HG02759 (cell line): ENCODE measurements around the gene ZEB1.
"Not testable (repeated sequence)": the region's sequence is repeated elsewhere in the genome, so short reads cannot be mapped to it uniquely, and the experiment has no call there.

ENCODE experiments used
- ATAC-seq: cut with Tn5 transposase; IDR thresholded peaks from one replicate; pipeline ENCODE4 v1.9.1; 2021; ENCODE audit warnings: mild to moderate bottlenecking, moderate library complexity; ENCODE audit not compliant: unreplicated experiment

ZEB1 gene

GRCh38 chr10:31484431-31485135 is 165.6 kb downstream of the ZEB1 start:
- no peak for ATAC-seq

GRCh38 chr10:31490858-31491504 is 172.0 kb downstream of the ZEB1 start:
- ATAC-seq, result no peak

- ATAC-seq, result no peak
These were observed 188.4 kb downstream of the ZEB1 start for GRCh38 chr10:31507427-31507826.

GRCh38 chr10:31508234-31508633 is 189.2 kb downstream of the ZEB1 start:
- ATAC-seq, result no peak

GRCh38 chr10:31508882-31509281 is 189.9 kb downstream of the ZEB1 start:
- ATAC-seq, result no peak

GRCh38 chr10:31509989-31510388 is 191.0 kb downstream of the ZEB1 start:
- ATAC-seq, result no peak

GRCh38 chr10:31515116-31515515 is 196.1 kb downstream of the ZEB1 start:
- ATAC-seq, result no peak

- no peak for ATAC-seq
These were observed 196.9 kb downstream of the ZEB1 start for GRCh38 chr10:31515819-31516402.

GRCh38 chr10:31520986-31521831 is 202.2 kb downstream of the ZEB1 start:
- ATAC-seq, result no peak

GRCh38 chr10:31522820-31523219 is 203.8 kb downstream of the ZEB1 start:
- no peak for ATAC-seq

- no peak for ATAC-seq
These were observed 205.4 kb downstream of the ZEB1 start for GRCh38 chr10:31524460-31524859.

GRCh38 chr10:31526178-31526577 is 207.2 kb downstream of the ZEB1 start:
- no peak for ATAC-seq

- ATAC-seq, result no peak
These were observed 207.7 kb downstream of the ZEB1 start for GRCh38 chr10:31526681-31527080.

GRCh38 chr10:31528831-31529230 is 209.8 kb downstream of the ZEB1 start:
- ATAC-seq, result no peak

- ATAC-seq, result no peak
These were observed 217.3 kb downstream of the ZEB1 start for GRCh38 chr10:31536302-31536701.

GRCh38 chr10:31549896-31550295 is 230.9 kb downstream of the ZEB1 start:
- ATAC-seq, result no peak

GRCh38 chr10:31554556-31554955 is 235.5 kb downstream of the ZEB1 start:
- ATAC-seq, result no peak

- no peak for ATAC-seq
These were observed 238.8 kb downstream of the ZEB1 start for GRCh38 chr10:31557854-31558253.

GRCh38 chr10:31568252-31568861 is 249.3 kb downstream of the ZEB1 start:
- not testable (repeated sequence) for ATAC-seq

- no peak for ATAC-seq
These were observed 255.6 kb downstream of the ZEB1 start for GRCh38 chr10:31574577-31574976.
